GM21717 (cell line): ENCODE data around the gene DLG2.
"Not testable (repeated sequence)": the region's sequence is repeated elsewhere in the genome, so short reads cannot be mapped to it uniquely, and the experiment has no call there.

ENCODE experiments used
- ATAC-seq: cut with Tn5 transposase; IDR thresholded peaks from one replicate; pipeline ENCODE4 v1.9.1; 2021; ENCODE audit warnings: mild to moderate bottlenecking, moderate library complexity; ENCODE audit not compliant: unreplicated experiment

DLG2 gene

DNA sequence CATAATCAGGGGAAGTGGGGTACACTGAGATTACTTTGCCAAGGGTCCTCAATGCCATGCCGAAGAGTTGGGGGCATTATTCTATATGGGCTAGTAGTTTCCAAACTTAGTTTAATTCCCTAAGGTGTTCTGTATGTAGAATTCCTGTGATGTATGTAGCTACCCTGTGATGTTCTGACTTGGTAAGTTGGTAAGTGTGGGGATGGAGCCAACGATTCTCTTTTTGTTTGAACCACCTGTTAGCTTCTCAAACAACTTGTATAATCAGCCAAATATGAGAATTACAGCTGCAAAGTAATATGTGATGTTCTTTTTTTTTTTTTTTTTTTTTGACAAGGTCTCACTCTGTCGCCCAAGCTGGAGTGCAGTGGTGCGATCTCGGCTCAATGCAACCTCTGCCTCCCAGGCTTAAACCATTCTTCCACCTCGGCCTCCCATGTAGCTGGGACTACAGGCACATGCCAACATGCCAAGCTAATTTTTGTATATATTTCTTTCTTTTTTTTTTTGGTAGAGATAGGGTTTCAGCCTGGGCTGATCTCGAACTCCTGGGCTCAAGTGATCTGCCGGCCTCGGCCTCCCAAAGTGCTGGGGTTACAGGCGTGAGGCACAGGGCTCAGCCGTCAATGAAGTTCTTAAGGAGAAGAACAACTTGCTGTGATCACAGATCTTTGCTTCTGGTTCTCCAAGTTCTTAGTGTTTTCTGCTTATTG, 2025.8 kb downstream of the DLG2 start:
- ATAC-seq = no peak

GRCh38 chr11:83600661-83601060, 2026.5 kb downstream of the DLG2 start:
- no peak for ATAC-seq

GRCh38 chr11:83599066-83599465, 2028.1 kb downstream of the DLG2 start:
- no peak for ATAC-seq

DNA sequence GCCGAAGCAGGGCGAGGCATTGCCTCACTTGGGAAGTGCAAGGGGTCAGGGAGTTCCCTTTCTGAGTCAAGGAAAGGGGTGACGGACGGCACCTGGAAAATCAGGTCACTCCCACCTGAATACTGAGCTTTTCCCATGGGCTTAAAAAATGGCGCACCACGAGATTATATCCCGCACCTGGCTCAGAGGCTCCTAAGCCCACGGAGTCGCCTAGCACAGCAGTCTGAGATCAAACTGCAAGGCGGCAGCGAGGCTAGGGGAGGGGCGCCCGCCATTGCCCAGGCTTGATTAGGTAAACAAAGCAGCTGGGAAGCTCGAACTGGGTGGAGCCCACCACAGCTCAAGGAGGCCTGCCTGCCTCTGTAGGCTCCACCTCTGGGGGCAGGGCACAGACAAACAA, 2039.3 kb downstream of the DLG2 start:
- not testable (repeated sequence) for ATAC-seq

DNA sequence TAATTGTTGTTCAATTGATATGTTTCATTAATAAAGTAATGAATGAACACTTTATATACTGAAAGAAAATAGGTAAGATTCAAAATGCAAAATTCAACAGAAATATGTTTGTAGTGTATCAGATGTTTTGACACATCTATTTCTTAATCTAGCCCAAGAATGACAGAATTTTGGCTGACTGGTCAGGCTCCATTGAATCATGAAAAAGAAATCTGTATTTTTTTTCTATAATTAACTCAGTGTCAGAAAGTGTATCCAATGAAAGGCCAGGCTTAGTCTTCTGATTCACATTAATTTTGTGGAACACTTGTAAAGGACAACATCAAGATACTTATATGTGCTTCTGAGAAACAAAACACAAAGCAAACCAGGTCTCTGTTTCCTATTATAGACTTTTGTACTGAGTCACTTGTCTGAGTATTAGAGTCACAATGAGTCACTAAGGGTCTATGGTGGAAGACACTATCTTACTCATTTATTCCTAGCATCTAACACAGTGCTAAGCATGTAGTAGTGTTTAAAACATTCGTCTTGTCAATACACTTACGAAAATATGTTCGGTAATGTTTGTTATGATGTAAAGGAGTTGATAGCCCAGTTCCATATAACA, 2043.3 kb downstream of the DLG2 start:
- ATAC-seq = peak; percentile 97

- ATAC-seq = no peak
These were observed 2052.6 kb downstream of the DLG2 start for GRCh38 chr11:83574519-83574918.

- no peak for ATAC-seq
These were observed 2054.3 kb downstream of the DLG2 start for GRCh38 chr11:83572581-83573496.

DNA sequence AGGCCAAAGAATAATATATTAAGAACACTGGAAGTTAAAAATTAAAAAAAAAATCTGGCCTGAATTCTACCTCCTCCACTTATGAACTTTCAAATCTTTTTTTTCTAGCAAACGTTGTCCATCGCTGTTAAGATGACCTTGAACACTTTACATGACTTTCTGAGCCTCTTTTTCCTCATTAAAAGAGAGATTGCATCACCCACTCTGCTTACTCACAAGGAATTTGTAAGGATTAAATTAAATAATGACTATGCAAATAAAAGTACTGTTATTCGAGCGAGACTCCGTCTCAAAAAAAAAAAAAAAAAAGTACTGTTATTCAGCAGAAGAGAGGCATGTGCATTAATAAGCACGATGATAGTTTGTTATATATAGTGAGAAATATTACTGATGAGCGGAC, 2055.8 kb downstream of the DLG2 start:
- ATAC-seq = no peak

DNA sequence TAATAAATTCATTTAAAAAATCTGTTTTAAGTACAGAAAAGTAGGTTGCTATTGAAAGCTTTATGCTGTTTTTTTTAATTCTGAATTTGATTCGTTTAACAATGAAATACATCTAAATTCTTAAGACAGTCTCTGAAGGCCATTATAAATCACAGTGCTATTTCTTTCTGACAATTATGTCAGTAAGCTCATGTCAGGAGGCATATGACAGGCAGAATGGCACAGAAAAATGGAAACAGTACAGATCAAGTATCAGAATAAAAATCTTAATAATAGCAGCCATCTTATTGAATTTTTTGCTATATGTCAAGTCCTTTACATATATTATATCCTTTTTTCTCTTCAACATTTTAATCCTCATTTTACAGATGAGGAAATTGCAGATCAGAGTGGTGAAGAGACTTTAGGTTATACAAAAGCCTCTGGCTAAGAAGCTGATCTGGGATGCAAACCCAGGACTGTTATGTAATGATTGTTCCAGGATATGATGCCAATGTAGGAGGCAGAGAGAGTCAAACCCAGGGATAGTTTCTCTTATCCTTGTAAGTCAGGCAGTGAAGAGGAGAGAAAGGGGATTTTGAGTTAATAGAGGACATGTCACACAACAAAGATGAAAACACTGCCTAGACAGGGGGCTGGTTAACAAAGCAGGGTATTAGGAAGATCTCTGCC, 2057.9 kb downstream of the DLG2 start:
- ATAC-seq = no peak

DNA sequence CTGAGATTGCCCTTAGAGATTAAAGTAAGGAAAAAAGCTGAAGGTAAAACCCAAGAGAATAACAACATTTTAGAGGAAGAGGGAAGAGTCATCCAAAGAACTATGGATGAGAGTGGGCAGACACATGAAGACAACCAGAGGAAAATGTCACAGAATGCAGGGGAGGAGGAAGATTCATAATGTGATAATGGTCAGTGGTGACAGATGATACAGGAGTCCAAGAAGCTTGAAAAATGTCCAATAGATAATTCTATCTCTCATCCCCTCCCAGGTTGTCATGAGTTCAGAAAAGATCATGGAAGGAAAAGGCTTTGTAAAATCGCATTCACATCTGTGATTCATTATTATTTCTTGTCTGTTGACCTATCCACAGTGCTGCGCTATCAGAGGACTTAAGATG, 2058.6 kb downstream of the DLG2 start:
- no peak for ATAC-seq

- no peak for ATAC-seq
These were observed 2060.2 kb downstream of the DLG2 start for GRCh38 chr11:83566950-83567349.

DNA sequence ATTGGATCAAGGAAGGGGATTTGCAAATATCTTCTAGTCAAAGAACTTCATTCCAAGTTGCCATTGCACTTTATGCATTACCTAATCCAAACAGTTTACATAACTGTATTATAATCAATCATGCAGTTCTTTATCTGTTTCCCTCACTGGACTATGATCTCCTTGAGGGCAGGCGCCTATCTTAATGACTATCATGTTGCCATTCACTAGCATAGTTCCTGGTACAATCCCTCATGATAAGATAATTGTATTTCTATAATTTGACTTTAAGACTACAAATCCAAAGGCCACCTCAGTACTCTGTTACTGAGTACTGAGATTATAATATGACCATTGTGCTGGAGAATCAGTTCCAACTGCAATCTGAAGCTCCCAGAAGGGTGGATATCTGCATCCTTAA, 2062.3 kb downstream of the DLG2 start:
- no peak for ATAC-seq

DNA sequence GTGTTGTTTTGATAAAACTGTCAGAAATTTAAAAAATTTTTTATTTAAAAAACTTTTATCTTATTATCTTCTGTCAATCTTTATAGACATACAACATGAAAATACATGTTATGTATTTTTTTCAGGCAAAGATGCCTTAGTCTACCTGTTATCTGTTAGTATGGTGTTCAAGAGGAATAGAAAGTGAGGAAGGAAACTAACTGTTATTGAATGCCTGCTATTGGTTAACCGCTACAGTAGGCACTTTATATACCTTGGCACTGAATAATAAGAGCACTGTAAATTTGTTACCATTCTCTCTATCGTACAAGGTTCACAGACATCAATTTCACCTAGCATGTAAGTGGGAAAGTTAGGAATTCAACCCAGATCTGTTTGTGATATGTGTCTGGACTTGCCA, 2068.9 kb downstream of the DLG2 start:
- no peak for ATAC-seq

DNA sequence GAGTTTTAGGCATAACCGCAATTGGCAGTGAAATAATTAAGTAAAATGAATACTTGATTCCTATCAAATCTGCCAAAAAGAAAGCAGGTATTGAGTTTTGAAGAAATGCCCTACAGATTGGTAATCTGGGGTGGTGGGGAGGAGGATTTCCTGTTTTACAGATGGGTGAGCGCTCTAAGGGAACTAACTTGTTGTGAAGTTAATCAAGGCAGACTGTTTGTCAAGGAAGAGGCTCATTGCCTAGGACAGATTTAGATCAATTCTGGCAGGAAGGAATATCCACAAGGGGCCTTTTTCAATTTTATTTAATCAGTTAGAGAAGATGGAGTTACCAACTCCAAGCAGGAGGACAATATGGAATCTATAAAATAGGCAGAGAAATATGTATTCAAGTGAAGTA, 2069.5 kb downstream of the DLG2 start:
- no peak for ATAC-seq

DNA sequence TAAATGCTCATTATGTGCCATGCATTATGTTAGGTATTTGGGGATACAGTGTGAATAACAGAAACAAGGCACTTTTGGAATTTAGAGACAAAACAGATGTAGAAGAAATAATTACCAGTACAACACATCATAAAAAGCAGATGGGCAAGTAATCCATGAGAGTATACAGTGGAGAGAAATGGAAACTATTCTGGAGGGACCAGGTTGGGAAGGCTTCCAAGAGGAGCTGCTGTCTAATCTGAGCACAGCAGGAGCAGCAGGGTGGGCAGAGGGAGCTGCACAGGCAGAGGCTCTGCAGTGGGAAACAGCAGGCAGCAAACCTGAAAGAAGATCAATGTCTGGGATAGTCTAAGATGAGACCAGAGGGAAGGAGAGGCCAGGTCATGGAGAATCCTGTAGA, 2072.3 kb downstream of the DLG2 start:
- ATAC-seq = no peak

- ATAC-seq = no peak
These were observed 2077.0 kb downstream of the DLG2 start for GRCh38 chr11:83549984-83550667.

GRCh38 chr11:83546368-83546767, 2080.8 kb downstream of the DLG2 start:
- no peak for ATAC-seq

- no peak for ATAC-seq
These were observed 2081.5 kb downstream of the DLG2 start for GRCh38 chr11:83545494-83546260.

- no peak for ATAC-seq
These were observed 2082.3 kb downstream of the DLG2 start for GRCh38 chr11:83544846-83545245.
